GM12878 (cell line): ENCODE results near the gene NOP14. TPM values are rescaled to one million over a fixed set of nuclear protein-coding genes. Genes with fewer than 3 reads are reported as not detected.

Experiments
- CHD4 ChIP-seq: fragments of 200-600 bp; sonication (generic); IDR thresholded peaks from 2 replicates; pipeline ENCODE4 v1.6.1; 2016; ENCODE audit warnings: mild to moderate bottlenecking
- EGR1 ChIP-seq, 2 experiments: IDR thresholded peaks; 1 replicate in 1 of 2; 2 replicates in 1 of 2; pipeline ENCODE4 v1.6.1; 2011 to 2012; ENCODE audit warnings: low read depth in 2 of 2, low read length in 2 of 2, borderline replicate concordance in 1 of 2, mild to moderate bottlenecking in 1 of 2, moderate library complexity in 1 of 2
- ESRRA ChIP-seq: IDR thresholded peaks from 2 replicates; pipeline ENCODE4 v1.6.1; 2012; ENCODE audit warnings: mild to moderate bottlenecking, low read length, improper control_type of control experiment
- HDAC6 ChIP-seq: fragments of 200-600 bp; sonication (generic); IDR thresholded peaks from one replicate; pipeline ENCODE4 v1.8.0; 2017; ENCODE audit warnings: antibody characterized with exemption; ENCODE audit not compliant: unreplicated experiment
- IRF4 ChIP-seq: IDR thresholded peaks from 2 replicates; pipeline ENCODE4 v1.6.1; 2011; ENCODE audit warnings: low read depth, low read length
- POLR2A ChIP-seq: IDR thresholded peaks from 2 replicates; pipeline ENCODE4 v1.6.1; 2011; ENCODE audit warnings: low read depth, mild to moderate bottlenecking, low read length
- RELA ChIP-seq: fragments of 450-650 bp; IDR thresholded peaks from 2 replicates; pipeline ENCODE4 v1.8.0; 2014; ENCODE audit warnings: borderline replicate concordance; ENCODE audit not compliant: partially characterized antibody
- RFX5 ChIP-seq: IDR thresholded peaks from 2 replicates; pipeline ENCODE4 v1.6.1; 2011; ENCODE audit warnings: low read depth, low read length, improper control_type of control experiment
- RUNX3 ChIP-seq: IDR thresholded peaks from 2 replicates; pipeline ENCODE4 v1.6.1; 2012; ENCODE audit warnings: low read length, inconsistent platforms
- TCF7 ChIP-seq: IDR thresholded peaks from 2 replicates; pipeline ENCODE4 v1.6.1; 2014; ENCODE audit warnings: antibody characterized with exemption, borderline replicate concordance
- ZNF24 ChIP-seq: fragments of 450-650 bp; IDR thresholded peaks from 2 replicates; pipeline ENCODE4 v1.6.1; 2017; ENCODE audit warnings: antibody characterized with exemption, mild to moderate bottlenecking
- polyA plus RNA-seq, 11 experiments: library from polyadenylated mRNA; depleted of rRNA in 4 of 11; unstranded in 6 of 11; stranded (reverse) in 5 of 11; fragments of >200 nt; fragmentation: Nextera tagmentation in 4 of 11; fragmentation: Illumina TruSeq in 1 of 11; extraction: Ambion mirVana in 4 of 11; extraction: Trizol in 1 of 11; gene quantifications; 1 replicate in 1 of 11; 2 replicates in 10 of 11; pipeline versions ENCODE4 v1.2.1 to v1.2.3, GENCODE V29; 2011 to 2016; ENCODE audit warnings: inconsistent platforms in 2 of 11, missing spikeins in 2 of 11, low read depth in 1 of 11
- total RNA-seq, 4 experiments: library from RNA; depleted of rRNA in 3 of 4; stranded (reverse); fragments of >200 nt in 3 of 4; fragmentation: Illumina TruSeq in 1 of 4; extraction: Trizol in 1 of 4; gene quantifications; 2 replicates each; pipeline versions ENCODE4 v1.2.1 to v1.2.3, GENCODE V29; 2013 to 2021
- TF ChIP-seq, protein P1 (sequence below): fragments of 450-650 bp; IDR thresholded peaks from 2 replicates; pipeline ENCODE4 v1.6.1; 2018; ENCODE audit warnings: mild to moderate bottlenecking, low read depth, moderate library complexity; ENCODE audit not compliant: partially characterized antibody
- TF ChIP-seq, protein P2 (sequence below): IDR thresholded peaks from 2 replicates; pipeline ENCODE4 v1.6.1; 2011; ENCODE audit warnings: borderline replicate concordance, low read depth, mild to moderate bottlenecking, moderate library complexity, mixed read lengths, low read length; ENCODE audit not compliant: insufficient read depth; ENCODE audit errors: extremely low read length
- TF ChIP-seq, protein P3 (sequence below): IDR thresholded peaks from 2 replicates; pipeline ENCODE4 v1.6.1; 2012; ENCODE audit warnings: low read depth, low read length, improper control_type of control experiment
- TF ChIP-seq, protein P4 (sequence below): fragments of 450-650 bp; IDR thresholded peaks from 2 replicates; pipeline ENCODE4 v1.6.1; 2017; ENCODE audit warnings: low read depth, mild to moderate bottlenecking, moderate library complexity
- TF ChIP-seq, protein P5 (sequence below): fragments of 450-650 bp; formaldehyde crosslinking; IDR thresholded peaks from 2 replicates; pipeline ENCODE4 v1.5.0; 2022; ENCODE audit warnings: mild to moderate bottlenecking, missing genetic modification characterization
- TF ChIP-seq, protein P6 (sequence below): fragments of 450-650 bp; IDR thresholded peaks from 2 replicates; pipeline ENCODE4 v1.6.1; 2014; ENCODE audit warnings: mild to moderate bottlenecking

NOP14 gene
- total and polyA plus RNA-seq, 10 of the 15 experiments (the other 5 are each of a cell fraction or from before 2014, with no cell fraction given): 13.8 to 80.6 (median 49.7) TPM

DNA sequence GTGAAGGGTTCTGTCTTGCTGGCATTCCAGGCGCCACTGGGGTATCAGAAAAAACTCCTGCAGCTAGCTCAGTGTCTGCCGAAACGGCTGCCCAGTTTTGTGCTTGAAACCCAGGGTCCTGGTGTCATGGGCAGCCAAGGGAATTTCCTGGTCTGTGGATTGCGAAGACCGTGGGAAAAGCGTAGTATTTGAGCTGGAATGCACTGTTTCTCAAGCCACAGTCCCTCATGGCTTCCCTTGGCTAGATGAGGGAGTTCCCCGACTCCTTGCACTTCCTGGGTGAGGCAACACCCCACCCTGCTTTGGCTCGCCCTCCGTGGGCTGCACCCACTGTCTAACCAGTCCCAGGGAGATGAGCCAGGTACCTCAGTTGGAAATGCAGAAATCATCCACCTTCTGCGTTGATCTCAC, 40.1 kb downstream of the NOP14 start (continued):
- TF ChIP-seq, protein P1, sequence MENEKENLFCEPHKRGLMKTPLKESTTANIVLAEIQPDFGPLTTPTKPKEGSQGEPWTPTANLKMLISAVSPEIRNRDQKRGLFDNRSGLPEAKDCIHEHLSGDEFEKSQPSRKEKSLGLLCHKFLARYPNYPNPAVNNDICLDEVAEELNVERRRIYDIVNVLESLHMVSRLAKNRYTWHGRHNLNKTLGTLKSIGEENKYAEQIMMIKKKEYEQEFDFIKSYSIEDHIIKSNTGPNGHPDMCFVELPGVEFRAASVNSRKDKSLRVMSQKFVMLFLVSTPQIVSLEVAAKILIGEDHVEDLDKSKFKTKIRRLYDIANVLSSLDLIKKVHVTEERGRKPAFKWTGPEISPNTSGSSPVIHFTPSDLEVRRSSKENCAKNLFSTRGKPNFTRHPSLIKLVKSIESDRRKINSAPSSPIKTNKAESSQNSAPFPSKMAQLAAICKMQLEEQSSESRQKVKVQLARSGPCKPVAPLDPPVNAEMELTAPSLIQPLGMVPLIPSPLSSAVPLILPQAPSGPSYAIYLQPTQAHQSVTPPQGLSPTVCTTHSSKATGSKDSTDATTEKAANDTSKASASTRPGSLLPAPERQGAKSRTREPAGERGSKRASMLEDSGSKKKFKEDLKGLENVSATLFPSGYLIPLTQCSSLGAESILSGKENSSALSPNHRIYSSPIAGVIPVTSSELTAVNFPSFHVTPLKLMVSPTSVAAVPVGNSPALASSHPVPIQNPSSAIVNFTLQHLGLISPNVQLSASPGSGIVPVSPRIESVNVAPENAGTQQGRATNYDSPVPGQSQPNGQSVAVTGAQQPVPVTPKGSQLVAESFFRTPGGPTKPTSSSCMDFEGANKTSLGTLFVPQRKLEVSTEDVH: no peak
- TF ChIP-seq IRF4: no peak
- TF ChIP-seq TCF7: no peak
- no peak for TF ChIP-seq ZNF24
- TF ChIP-seq ESRRA: no peak
- no peak for TF ChIP-seq CHD4
- no peak for TF ChIP-seq POLR2A
- TF ChIP-seq, protein P2, sequence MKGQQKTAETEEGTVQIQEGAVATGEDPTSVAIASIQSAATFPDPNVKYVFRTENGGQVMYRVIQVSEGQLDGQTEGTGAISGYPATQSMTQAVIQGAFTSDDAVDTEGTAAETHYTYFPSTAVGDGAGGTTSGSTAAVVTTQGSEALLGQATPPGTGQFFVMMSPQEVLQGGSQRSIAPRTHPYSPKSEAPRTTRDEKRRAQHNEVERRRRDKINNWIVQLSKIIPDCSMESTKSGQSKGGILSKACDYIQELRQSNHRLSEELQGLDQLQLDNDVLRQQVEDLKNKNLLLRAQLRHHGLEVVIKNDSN: no peak
- TF ChIP-seq, protein P3, sequence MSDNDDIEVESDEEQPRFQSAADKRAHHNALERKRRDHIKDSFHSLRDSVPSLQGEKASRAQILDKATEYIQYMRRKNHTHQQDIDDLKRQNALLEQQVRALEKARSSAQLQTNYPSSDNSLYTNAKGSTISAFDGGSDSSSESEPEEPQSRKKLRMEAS: no peak
- TF ChIP-seq RFX5: no peak
- TF ChIP-seq, protein P4, sequence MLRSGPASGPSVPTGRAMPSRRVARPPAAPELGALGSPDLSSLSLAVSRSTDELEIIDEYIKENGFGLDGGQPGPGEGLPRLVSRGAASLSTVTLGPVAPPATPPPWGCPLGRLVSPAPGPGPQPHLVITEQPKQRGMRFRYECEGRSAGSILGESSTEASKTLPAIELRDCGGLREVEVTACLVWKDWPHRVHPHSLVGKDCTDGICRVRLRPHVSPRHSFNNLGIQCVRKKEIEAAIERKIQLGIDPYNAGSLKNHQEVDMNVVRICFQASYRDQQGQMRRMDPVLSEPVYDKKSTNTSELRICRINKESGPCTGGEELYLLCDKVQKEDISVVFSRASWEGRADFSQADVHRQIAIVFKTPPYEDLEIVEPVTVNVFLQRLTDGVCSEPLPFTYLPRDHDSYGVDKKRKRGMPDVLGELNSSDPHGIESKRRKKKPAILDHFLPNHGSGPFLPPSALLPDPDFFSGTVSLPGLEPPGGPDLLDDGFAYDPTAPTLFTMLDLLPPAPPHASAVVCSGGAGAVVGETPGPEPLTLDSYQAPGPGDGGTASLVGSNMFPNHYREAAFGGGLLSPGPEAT: no peak
- TF ChIP-seq, protein P5, sequence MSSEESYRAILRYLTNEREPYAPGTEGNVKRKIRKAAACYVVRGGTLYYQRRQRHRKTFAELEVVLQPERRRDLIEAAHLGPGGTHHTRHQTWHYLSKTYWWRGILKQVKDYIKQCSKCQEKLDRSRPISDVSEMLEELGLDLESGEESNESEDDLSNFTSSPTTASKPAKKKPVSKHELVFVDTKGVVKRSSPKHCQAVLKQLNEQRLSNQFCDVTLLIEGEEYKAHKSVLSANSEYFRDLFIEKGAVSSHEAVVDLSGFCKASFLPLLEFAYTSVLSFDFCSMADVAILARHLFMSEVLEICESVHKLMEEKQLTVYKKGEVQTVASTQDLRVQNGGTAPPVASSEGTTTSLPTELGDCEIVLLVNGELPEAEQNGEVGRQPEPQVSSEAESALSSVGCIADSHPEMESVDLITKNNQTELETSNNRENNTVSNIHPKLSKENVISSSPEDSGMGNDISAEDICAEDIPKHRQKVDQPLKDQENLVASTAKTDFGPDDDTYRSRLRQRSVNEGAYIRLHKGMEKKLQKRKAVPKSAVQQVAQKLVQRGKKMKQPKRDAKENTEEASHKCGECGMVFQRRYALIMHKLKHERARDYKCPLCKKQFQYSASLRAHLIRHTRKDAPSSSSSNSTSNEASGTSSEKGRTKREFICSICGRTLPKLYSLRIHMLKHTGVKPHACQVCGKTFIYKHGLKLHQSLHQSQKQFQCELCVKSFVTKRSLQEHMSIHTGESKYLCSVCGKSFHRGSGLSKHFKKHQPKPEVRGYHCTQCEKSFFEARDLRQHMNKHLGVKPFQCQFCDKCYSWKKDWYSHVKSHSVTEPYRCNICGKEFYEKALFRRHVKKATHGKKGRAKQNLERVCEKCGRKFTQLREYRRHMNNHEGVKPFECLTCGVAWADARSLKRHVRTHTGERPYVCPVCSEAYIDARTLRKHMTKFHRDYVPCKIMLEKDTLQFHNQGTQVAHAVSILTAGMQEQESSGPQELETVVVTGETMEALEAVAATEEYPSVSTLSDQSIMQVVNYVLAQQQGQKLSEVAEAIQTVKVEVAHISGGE: no peak
- TF ChIP-seq, protein P6, sequence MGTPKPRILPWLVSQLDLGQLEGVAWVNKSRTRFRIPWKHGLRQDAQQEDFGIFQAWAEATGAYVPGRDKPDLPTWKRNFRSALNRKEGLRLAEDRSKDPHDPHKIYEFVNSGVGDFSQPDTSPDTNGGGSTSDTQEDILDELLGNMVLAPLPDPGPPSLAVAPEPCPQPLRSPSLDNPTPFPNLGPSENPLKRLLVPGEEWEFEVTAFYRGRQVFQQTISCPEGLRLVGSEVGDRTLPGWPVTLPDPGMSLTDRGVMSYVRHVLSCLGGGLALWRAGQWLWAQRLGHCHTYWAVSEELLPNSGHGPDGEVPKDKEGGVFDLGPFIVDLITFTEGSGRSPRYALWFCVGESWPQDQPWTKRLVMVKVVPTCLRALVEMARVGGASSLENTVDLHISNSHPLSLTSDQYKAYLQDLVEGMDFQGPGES: no peak
- TF ChIP-seq RUNX3: no peak
- TF ChIP-seq HDAC6: no peak
- TF ChIP-seq RELA: no peak
- TF ChIP-seq EGR1 (IDR thresholded peaks at IDR 0.05; ENCODE audit: borderline replicate concordance in 1 of 2, low read depth in 2 of 2, low read length in 2 of 2): no peak
